Bronchial epithelial cell (primary cell): Measurements from ENCODE around the gene AIRE. TPM values are rescaled to one million over a fixed set of nuclear protein-coding genes. Genes with fewer than 3 reads are reported as not detected.

Experiments
- DNase-seq: peaks from one replicate; pipeline ENCODE4 v3.0.0-alpha.2; 2010; ENCODE audit warnings: low read depth
- FAIRE-seq: peaks from 2 replicates; lab custom pipeline; 2011; peaks lifted over from hg19 to GRCh38; lab: Jason Lieb, UNC
- H3K27me3 ChIP-seq: 2 replicates; pipeline ENCODE4 v1.5.1; 2011; ENCODE audit warnings: low read length; ENCODE audit not compliant: control insufficient read depth, insufficient read depth
- H3K36me3 ChIP-seq: 2 replicates; pipeline ENCODE4 v1.5.1; 2011; ENCODE audit warnings: low read length; ENCODE audit not compliant: control insufficient read depth, insufficient read depth
- H3K4me3 ChIP-seq: 2 replicates; pipeline ENCODE4 v1.5.1; 2011; ENCODE audit warnings: mild to moderate bottlenecking, low read depth, low read length, control low read depth
- CTCF ChIP-seq: IDR thresholded peaks from 2 replicates; pipeline ENCODE4 v1.5.1; 2011; ENCODE audit warnings: mild to moderate bottlenecking, moderate library complexity, low read length, control low read depth, inconsistent platforms; ENCODE audit not compliant: insufficient read depth, severe bottlenecking
- total RNA-seq: library from RNA; depleted of rRNA; stranded (reverse); fragments of >200 nt; gene quantifications from 2 replicates; pipeline ENCODE4 v1.2.1, GENCODE V29; 2014

AIRE gene
- total RNA-seq, 1 donor from 2014 or later, result not detected

GRCh38 chr21:44286086-44286715 lies 525 bp downstream of the AIRE start:
- peaks cover 11% of the 10 kb centered on the region for H3K27me3 ChIP-seq
- DNase-seq, result no peak
- H3K4me3 ChIP-seq, result no peak overlapping the region
- no peak for TF ChIP-seq CTCF
- FAIRE-seq, result no peak
- no peaks in the 10 kb centered on the region for H3K36me3 ChIP-seq

- FAIRE-seq, result no peak
- Histone ChIP-seq H3K27me3 (peaks cover 11% of the 10 kb centered on the region), H3K4me3 (no peak overlapping the region), H3K36me3 (no peaks in the 10 kb centered on the region)
- no peak for TF ChIP-seq CTCF
- DNase-seq, result no peak
These were observed 1.3 kb downstream of the AIRE start for GRCh38 chr21:44286716-44287632.

GRCh38 chr21:44288251-44289110 lies 2.8 kb downstream of the AIRE start:
- no peak for DNase-seq
- FAIRE-seq, result no peak
- no peak for TF ChIP-seq CTCF
- Histone ChIP-seq H3K4me3 (no peak overlapping the region), H3K27me3 (peaks cover 9% of the 10 kb centered on the region), H3K36me3 (no peaks in the 10 kb centered on the region)

- DNase-seq (no peak), FAIRE-seq (no peak)
- Histone ChIP-seq H3K27me3 (peaks cover 7% of the 10 kb centered on the region), H3K4me3 (no peak overlapping the region), H3K36me3 (no peaks in the 10 kb centered on the region)
- no peak for TF ChIP-seq CTCF
These were observed 3.8 kb downstream of the AIRE start for GRCh38 chr21:44289381-44290010.

- DNase-seq, result no peak
- Histone ChIP-seq H3K27me3 (peaks cover 8% of the 10 kb centered on the region), H3K36me3 (no peaks in the 10 kb centered on the region), H3K4me3 (no peak overlapping the region)
- no peak for FAIRE-seq
- TF ChIP-seq CTCF, result no peak
These were observed 4.8 kb downstream of the AIRE start for GRCh38 chr21:44290327-44291077.
